Stomach (tissue), 9 donors: ENCODE measurements around the gene CAPN12. TPM values are rescaled to one million over a fixed set of nuclear protein-coding genes. Genes with fewer than 3 reads are reported as not detected.
A peak's percentile ranks its signal among the peaks of the same experiment; 100 is the strongest.

ENCODE experiments used
- DNase-seq, 2 donors: peaks; one replicate each; pipeline versions ENCODE4 v3.0.0 to v3.0.0-alpha.2; 2013 to 2019
- H3K27ac ChIP-seq, 5 donors: fragments of 200-600 bp in 4 of 5; sonication (generic) in 4 of 5; one replicate each; pipeline ENCODE4 v1.5.1; 2013 to 2019; ENCODE audit warnings: mild to moderate bottlenecking in 1 of 5, moderate library complexity in 1 of 5
- H3K27me3 ChIP-seq, 3 donors: fragments of 200-600 bp; sonication (generic); one replicate each; pipeline ENCODE4 v1.5.1; 2017 to 2019; ENCODE audit warnings: mixed run types in 1 of 3
- H3K36me3 ChIP-seq, 4 donors: fragments of 200-600 bp; sonication (generic); 1 replicate in 3 of 4; 2 replicates in 1 of 4; pipeline ENCODE4 v1.5.1; 2016 to 2019
- H3K4me1 ChIP-seq, 4 donors: fragments of 200-600 bp; sonication (generic); one replicate each; pipeline ENCODE4 v1.5.1; 2016 to 2019
- H3K4me3 ChIP-seq, 4 donors: fragments of 200-600 bp; sonication (generic) in 3 of 4; one replicate each; pipeline ENCODE4 v1.5.1; 2016 to 2019; ENCODE audit warnings: mild to moderate bottlenecking in 1 of 4
- H3K9me3 ChIP-seq, 4 donors: fragments of 200-600 bp; sonication (generic); one replicate each; pipeline ENCODE4 v1.5.1; 2016 to 2019
- EP300 ChIP-seq: sonication (generic); formaldehyde crosslinking; IDR thresholded peaks from one replicate; pipeline ENCODE4 v1.6.1; 2017; ENCODE audit warnings: antibody characterized with exemption
- POLR2A ChIP-seq, 4 donors: fragments of 450-650 bp; IDR thresholded peaks; one replicate each; pipeline ENCODE4 v1.6.1; 2016; ENCODE audit warnings: antibody characterized with exemption in 4 of 4, control low read depth in 2 of 4, mild to moderate bottlenecking in 1 of 4, moderate library complexity in 1 of 4
- POLR2AphosphoS5 ChIP-seq, 3 donors: sonication (generic); formaldehyde crosslinking; IDR thresholded peaks; one replicate each; pipeline ENCODE4 v1.6.1; 2016; ENCODE audit warnings: antibody characterized with exemption in 3 of 3
- WGBS, 5 donors: extraction: QIAGEN DNeasy Blood & Tissue Kit in 3 of 5; methylation state at CpG; one replicate each; pipeline versions ENCODE4 v1.1.5 to v1.1.7; 2013 to 2018; 5-methylcytosine and 5-hydroxymethylcytosine counted together
- intact Hi-C: fragments of 100-400 bp; cut with DNase I; formaldehyde crosslinking; loops from one replicate; pipeline ENCODE4 v1.15.1; 2023; ENCODE audit warnings: low total_unique reads
- polyA plus RNA-seq, 3 donors: library from polyadenylated mRNA; stranded (reverse); fragments of 200-250 nt; gene quantifications; one replicate each; pipeline ENCODE4 v1.2.3, GENCODE V29; 2013
- total RNA-seq, 5 donors: library from RNA; depleted of rRNA; stranded (reverse); fragments of >200 nt; gene quantifications; one replicate each; pipeline versions ENCODE4 v1.1.0 to v1.2.3, GENCODE V29; 2014 to 2016
- TF ChIP-seq, protein P1 (sequence below), 7 experiments: fragments of 450-650 bp in 4 of 7; fragments of 200-600 bp in 3 of 7; sonication (generic) in 3 of 7; IDR thresholded peaks; one replicate each; pipeline ENCODE4 v1.5.1; 2016 to 2019; ENCODE audit warnings: antibody characterized with exemption in 7 of 7, control low read depth in 2 of 7, mild to moderate bottlenecking in 1 of 7
- donor health status: healthy with polysubstance abuse.
- donor health status: Bipolar disorder and iron deficiency.
- donor health status: healthy.

The CAPN12 gene
- total and polyA plus RNA-seq, 8 donors = 1.2 to 33.3 (median 5.6) TPM

GRCh38 chr19:38725469-38726283 lies 18.6 kb downstream of the CAPN12 start:
- TF ChIP-seq POLR2AphosphoS5 (IDR thresholded peaks at IDR 0.05) = no peak
- TF ChIP-seq, protein P1, sequence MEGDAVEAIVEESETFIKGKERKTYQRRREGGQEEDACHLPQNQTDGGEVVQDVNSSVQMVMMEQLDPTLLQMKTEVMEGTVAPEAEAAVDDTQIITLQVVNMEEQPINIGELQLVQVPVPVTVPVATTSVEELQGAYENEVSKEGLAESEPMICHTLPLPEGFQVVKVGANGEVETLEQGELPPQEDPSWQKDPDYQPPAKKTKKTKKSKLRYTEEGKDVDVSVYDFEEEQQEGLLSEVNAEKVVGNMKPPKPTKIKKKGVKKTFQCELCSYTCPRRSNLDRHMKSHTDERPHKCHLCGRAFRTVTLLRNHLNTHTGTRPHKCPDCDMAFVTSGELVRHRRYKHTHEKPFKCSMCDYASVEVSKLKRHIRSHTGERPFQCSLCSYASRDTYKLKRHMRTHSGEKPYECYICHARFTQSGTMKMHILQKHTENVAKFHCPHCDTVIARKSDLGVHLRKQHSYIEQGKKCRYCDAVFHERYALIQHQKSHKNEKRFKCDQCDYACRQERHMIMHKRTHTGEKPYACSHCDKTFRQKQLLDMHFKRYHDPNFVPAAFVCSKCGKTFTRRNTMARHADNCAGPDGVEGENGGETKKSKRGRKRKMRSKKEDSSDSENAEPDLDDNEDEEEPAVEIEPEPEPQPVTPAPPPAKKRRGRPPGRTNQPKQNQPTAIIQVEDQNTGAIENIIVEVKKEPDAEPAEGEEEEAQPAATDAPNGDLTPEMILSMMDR (IDR thresholded peaks at IDR 0.05) = no peak
- TF ChIP-seq EP300 = no peak
- no peak for TF ChIP-seq POLR2A (IDR thresholded peaks at IDR 0.05)
- DNase-seq = no peak
- intact Hi-C loops = no loop called here
- WGBS, 5 donors = 87 to 91% (median 90%) methylated on average over 13 to 21 of the region's 21 CpGs
- Histone ChIP-seq H3K4me3 (no peak overlapping the region), H3K27ac (peak overlapping the region in 3 of 5 donors; percentile 32 to 81 (median 46)), H3K9me3 (no peaks in the 10 kb centered on the region), H3K4me1 (peaks cover 2 to 64% (median 41%) of the 10 kb centered on the region in 4 donors), H3K36me3 (peaks cover 86 to 100% (median 98%) of the 10 kb centered on the region in 4 donors), H3K27me3 (no peaks in the 10 kb centered on the region)

DNA sequence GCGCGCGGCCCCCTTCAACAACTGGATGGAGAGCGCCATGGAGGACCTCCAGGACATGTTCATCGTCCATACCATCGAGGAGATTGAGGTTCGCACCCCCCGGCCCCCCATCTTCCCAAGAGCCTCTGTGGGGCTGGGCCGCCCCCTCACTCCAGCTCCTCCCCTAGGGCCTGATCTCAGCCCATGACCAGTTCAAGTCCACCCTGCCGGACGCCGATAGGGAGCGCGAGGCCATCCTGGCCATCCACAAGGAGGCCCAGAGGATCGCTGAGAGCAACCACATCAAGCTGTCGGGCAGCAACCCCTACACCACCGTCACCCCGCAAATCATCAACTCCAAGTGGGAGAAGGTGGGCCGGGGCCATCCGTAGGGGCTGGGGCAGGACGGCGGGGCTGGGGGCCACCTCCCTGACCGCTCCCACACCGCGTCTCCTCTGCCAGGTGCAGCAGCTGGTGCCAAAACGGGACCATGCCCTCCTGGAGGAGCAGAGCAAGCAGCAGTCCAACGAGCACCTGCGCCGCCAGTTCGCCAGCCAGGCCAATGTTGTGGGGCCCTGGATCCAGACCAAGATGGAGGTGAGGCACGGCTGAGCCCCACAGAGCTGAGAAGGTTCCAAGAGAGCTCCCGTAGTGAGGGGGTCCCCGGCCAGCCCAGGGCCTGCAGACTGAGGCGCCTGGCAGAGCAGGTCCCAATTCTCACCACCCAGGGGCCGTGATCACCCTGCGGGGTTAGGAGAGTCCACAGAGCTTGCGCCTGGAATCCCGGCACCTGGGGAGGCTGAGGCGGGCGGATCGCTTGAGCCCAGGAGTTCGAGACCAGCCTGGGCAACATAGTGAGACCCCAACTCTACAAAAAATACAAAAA lies 20.1 kb downstream of the CAPN12 start:
- Histone ChIP-seq H3K4me3 (no peak overlapping the region), H3K4me1 (peaks cover 17 to 66% (median 50%) of the 10 kb centered on the region in 4 donors), H3K27ac (peak overlapping the region in 4 of 5 donors; percentile 73 to 88 (median 82)), H3K36me3 (peaks cover 86 to 100% (median 100%) of the 10 kb centered on the region in 4 donors), H3K9me3 (no peaks in the 10 kb centered on the region), H3K27me3 (no peaks in the 10 kb centered on the region)
- DNase-seq = no peak
- 92 to 94% (median 93%) methylated on average over 29 to 42 of the region's 42 CpGs for WGBS, 5 donors
- no peak for TF ChIP-seq POLR2AphosphoS5 (IDR thresholded peaks at IDR 0.05)
- TF ChIP-seq, protein P1 (IDR thresholded peaks at IDR 0.05) = no peak
- no peak for TF ChIP-seq POLR2A (IDR thresholded peaks at IDR 0.05)
- no peak for TF ChIP-seq EP300
- intact Hi-C loops = no loop called here

DNA sequence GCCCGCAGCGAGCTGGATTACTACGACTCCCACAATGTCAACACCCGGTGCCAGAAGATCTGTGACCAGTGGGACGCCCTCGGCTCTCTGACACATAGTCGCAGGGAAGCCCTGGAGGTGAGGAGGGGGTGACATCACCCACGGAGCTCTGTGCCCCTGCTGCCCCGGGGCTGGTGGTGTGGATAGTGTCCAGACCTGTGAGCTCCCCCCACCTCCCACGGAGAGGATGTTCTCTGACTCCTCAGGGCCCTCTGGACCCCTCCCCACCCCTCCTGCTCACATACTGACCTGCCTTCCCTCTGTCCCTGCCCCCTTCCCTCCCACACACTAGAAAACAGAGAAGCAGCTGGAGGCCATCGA lies 20.7 kb downstream of the CAPN12 start:
- 35 to 67% (median 55%) methylated on average over 11 of the region's 11 CpGs for WGBS, 5 donors
- Histone ChIP-seq H3K4me1 (peaks cover 23 to 66% (median 54%) of the 10 kb centered on the region in 4 donors), H3K27me3 (no peaks in the 10 kb centered on the region), H3K9me3 (no peaks in the 10 kb centered on the region), H3K4me3 (no peak overlapping the region), H3K36me3 (peaks cover 85 to 100% (median 100%) of the 10 kb centered on the region in 4 donors), H3K27ac (peak overlapping the region; percentile 27 to 88 (median 78))
- intact Hi-C loops = no loop called here
- TF ChIP-seq, protein P1 (IDR thresholded peaks at IDR 0.05) = no peak
- TF ChIP-seq EP300 (no peak), POLR2AphosphoS5 (IDR thresholded peaks at IDR 0.05) (no peak), POLR2A (IDR thresholded peaks at IDR 0.05) (no peak)
- no peak for DNase-seq

DNA sequence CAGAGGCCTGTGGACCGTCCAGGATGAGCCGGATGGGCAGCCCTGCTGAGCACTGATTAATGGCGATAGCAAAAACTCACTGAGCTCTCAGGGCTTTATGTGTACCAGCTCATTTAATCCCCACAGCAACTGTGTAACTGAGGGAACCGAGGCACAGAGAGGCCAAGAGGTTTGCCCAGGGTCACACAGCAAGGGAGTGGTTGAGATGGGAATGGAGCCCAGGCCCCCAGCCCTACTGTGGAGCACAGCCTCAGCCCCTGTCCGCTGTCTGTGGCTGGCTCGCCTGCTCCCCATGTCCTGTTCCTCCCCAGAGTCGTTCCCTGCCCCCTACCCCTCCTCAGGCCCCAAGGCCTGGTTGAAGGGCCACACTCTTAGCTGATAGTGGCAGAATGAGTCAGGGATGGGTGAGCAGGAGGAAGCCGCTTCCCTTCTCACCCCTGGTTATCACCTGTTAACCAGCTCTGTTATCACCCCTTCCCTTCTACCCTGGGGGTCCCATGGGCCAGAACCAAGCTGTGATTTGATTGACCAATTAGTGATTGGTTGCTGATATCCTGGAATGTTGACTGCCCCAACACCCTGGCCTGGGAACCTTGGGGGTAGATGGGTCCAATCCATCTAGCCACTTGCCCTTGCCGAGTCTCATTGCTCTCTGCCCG lies 21.2 kb downstream of the CAPN12 start:
- no peaks in the 10 kb centered on the region for H3K9me3 ChIP-seq
- DNase-seq = no peak
- H3K36me3 ChIP-seq = peaks cover 86 to 100% (median 100%) of the 10 kb centered on the region in 4 donors
- 63 to 86% (median 78%) methylated on average over 10 of the region's 10 CpGs for WGBS, 5 donors
- H3K27me3 ChIP-seq = no peaks in the 10 kb centered on the region
- peaks cover 24 to 66% (median 52%) of the 10 kb centered on the region in 4 donors for H3K4me1 ChIP-seq
- no peak overlapping the region for H3K4me3 ChIP-seq
- H3K27ac ChIP-seq = peak overlapping the region; percentile 27 to 88 (median 78)
- TF ChIP-seq POLR2A (IDR thresholded peaks at IDR 0.05) = no peak
- TF ChIP-seq, protein P1 (IDR thresholded peaks at IDR 0.05) = no peak
- no peak for TF ChIP-seq EP300
- TF ChIP-seq POLR2AphosphoS5 (IDR thresholded peaks at IDR 0.05) = no peak
- intact Hi-C loops = no loop called here
